ENCODE data around the gene DISP2.
A peak's percentile ranks its signal among the peaks of the same experiment; 100 is the strongest.

The DISP2 gene

DNA sequence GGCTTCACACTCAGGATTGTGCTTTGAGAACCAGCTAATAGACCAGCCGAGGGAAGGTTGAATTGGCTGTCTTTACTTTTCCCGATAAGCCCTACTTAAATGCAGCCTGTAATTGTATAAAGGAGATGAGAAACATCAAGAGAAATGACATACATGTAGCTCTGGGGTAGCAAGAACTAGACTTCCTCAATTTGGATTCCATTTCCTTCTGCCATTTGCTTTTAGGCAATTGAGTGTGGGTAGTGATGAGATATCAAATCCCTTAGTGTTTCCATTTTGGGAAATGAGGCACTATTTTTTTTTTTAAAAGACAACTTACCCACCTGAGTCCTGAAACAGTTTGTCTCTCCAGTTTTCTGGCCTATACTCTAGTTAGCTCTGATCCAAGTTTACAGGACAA lies 32.3 kb upstream of the DISP2 start:
- no peak for DNase-seq (ENCODE audit: low spot score)

DNA sequence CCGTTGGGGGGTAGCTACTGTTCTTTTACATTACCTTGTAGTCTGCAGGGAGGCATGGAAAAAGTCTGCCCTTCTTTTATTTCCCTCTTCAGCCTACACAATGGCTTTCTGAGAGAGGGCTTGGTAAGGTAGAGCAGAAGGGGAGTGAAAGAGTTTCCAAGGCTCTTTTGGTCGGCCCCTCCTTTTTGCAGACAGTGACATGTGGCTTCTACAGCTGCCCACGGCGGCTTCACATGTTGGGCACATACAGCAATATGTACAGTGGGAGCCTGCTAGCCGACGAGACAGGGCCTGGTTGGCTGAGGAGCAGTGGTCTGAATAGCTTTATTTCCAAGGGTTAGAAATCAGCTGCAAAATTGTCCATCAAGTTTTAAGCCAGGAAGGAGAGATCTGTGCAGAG lies 30.6 kb upstream of the DISP2 start:
- DNase-seq (ENCODE audit: low spot score): no peak

DNA sequence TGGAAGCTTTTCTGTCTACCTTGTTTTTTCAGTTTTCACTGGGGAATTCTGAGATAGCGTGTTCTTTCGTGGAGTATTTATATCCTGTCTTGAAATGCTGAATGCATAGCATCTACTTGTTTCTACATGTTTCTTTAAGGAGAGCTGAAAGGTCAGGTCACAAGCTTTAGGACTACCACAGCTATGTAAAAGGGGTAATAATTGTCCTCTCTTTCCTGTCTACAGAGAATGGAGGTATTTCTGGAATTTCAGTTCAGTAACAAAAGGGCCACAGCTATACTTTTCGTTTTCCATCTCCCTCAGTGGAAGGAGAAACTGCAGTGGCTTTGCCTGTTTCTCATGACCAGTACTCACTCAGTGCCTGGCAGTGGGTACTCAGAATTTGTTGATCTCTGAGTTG lies 29.8 kb upstream of the DISP2 start:
- no peak for DNase-seq (ENCODE audit: low spot score)

DNA sequence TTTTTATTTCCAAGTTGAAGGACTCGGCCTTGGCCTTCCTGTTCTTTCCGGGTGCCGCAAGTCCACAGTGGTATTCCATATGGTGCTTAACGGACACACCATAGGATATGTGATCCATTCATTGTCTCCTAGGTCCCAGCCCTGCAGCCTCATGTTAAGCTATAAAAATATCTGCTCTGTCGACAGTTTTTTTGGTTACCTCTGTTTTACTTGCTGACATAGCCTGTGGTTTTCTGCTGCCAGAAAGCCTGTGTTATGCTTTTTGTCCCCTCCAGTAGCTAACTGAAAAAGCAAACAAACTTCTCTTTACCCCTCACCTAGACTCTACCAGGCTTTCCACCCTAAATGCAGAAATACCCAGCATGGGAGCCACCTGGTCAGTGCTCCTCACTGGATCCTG lies 29.3 kb upstream of the DISP2 start:
- no peak for DNase-seq (ENCODE audit: low spot score)

DNA sequence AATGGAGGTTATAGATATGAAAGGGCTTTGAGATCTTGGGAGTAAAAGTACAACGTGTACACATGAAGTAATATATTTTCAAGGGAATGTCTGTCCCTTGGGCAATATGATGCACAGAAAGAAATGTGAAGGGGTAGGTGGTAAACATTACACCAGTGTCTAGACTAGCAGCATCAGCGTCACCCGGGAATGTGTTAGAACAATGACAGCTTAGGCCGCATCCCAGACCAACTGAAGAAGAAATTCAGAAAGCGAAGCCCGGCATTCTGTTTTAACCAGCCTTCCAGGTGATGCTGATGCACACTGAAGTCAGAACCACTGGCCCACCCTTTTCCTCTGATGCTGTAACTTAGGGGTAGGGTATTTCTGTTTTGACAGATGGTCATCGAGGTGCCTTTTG lies 28.2 kb upstream of the DISP2 start:
- no peak for DNase-seq (ENCODE audit: low spot score)

DNA sequence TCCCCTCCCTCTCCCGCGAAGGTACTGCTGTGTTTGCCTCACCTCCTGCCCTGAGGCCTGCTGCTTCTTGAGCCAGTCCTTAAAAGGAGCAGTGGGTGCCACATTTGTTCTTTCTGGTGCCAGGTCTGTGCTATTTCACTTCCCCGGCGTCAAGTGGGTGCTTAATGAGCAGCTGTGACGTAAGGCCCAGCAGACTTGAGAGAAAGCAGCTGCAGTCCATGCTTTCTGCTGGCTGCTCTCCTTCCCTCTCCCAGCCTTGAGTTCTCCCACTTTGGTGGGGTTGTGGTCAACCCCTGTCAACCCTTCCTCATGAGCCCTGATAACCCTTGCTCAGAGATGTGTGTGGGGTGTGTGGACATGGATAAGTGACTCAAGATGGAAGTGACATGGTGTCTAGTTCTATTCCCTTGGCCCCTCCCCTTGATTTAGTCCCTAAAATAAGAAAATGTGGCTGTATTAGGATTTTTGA lies 27.6 kb upstream of the DISP2 start:
- DNase-seq (ENCODE audit: low spot score): no peak

DNA sequence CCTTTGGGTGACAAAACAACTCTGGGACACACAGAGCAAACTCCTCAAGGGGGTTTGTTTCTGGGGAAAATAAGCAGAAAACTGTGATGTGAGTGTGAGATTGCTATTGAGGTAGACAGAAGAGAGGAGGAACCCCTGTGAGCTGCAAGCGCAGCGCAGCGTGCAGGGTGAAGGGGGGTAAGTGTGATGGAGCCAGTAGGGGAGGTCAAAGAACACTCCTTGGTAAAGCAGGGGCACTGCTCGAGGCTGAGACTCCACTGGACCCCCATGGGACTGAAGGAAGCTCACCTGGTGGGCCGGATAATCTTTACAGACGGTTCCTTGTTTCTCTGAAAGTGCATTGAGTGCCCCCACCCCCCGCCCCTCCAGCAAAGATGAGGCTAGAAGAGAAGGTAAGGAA lies 27.0 kb upstream of the DISP2 start:
- no peak for DNase-seq (ENCODE audit: low spot score)

DNA sequence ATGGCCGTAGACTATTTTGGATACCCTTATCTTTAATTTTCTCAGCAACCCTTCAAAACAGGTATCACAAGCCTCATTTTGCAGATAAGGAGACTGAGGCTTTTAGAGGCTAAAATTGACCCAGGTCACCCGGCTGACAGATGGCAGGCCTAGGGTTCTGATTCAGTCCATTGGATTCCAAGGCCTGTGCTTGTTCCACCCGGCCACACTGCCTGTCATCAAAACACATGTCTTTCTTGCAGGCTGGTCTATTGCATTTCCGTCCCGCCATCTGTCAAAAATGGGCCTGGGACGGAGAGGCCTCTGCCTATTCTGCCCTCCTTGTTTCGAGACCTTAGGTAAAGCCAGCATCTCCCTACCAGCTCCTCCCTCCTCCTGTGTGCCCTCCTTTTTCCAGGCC lies 26.4 kb upstream of the DISP2 start:
- DNase-seq (ENCODE audit: low spot score): no peak

DNA sequence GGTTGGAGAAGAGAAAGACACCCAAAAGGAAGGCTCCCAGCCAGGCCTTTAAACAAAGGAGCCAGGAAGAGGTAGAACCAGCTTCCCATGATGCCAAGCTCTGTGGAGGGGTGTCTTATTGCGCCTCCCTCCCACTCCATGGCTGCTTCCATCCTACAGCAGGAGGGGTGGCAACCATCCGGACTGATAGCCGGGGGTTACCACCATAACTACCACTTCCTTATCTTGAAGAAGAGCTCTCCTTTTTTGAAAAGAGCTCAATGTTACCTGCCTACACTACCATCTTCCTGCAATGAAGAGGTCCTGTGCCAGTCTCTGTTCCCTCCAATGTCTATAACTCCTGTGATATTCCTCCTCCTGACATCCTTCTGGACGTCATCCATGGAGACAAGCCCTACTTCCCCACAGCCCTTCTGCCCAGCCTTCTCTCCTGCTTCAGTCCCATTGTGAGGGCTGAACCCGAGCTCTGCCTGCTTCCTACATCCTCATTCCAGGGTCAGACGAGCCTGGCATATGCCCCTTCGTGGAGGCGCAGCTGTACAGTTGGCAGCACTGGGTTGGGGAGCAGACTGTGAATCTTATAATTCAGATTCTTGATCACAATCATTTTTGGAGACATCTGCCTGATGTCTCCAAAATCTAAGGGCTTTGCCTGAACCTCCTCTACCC lies 25.8 kb upstream of the DISP2 start:
- no peak for DNase-seq (ENCODE audit: low spot score)

DNA sequence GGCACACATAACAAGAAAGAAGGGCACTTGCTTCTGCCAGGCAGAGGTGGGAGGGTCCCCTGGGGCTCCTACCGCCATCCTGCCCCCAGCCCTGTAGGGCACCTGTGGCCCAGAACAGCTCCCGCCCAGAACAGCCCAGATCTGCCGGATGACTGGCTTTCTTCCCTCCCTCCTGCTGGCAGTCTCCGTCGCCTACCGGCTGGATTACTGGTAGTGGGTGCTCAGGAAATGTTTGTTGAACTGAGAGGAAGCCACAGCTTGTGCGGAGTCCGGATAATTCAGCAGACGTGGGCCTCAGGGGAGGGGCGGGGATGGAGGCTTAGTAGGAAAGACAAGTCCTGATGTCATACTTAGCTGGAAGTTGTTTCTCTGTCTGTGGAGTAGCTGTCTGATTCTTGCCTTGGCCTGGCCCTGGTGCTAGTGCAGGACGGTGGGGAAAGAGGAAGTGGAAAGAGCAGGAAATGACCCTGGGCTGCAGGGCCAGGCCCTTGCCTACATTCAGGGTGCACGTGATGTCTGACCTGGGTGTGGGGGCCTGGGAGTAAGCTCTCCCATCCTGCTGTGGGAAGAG lies 24.0 kb upstream of the DISP2 start:
- peak; percentile 41 for DNase-seq (ENCODE audit: low spot score)

DNA sequence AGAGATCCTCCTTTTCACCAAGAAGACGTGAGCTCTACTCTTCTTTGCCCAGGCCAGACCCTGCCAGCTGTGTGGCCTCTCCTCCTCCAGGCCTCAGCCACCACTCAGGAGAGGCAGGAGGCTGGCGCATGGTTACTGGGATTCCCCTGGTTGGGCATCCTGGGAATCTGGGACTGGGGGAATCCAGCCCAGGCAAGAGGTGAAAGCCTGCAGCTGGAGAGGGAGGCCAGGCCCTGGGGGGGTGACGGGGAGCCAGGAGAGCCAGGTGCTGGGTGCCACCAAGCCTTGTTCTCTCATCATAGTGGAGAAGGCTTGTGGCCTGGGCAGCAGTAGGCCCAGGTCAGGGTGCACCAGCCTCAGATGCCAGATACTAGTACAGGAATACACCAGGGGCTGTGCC lies 23.5 kb upstream of the DISP2 start:
- no peak for DNase-seq (ENCODE audit: low spot score)

DNA sequence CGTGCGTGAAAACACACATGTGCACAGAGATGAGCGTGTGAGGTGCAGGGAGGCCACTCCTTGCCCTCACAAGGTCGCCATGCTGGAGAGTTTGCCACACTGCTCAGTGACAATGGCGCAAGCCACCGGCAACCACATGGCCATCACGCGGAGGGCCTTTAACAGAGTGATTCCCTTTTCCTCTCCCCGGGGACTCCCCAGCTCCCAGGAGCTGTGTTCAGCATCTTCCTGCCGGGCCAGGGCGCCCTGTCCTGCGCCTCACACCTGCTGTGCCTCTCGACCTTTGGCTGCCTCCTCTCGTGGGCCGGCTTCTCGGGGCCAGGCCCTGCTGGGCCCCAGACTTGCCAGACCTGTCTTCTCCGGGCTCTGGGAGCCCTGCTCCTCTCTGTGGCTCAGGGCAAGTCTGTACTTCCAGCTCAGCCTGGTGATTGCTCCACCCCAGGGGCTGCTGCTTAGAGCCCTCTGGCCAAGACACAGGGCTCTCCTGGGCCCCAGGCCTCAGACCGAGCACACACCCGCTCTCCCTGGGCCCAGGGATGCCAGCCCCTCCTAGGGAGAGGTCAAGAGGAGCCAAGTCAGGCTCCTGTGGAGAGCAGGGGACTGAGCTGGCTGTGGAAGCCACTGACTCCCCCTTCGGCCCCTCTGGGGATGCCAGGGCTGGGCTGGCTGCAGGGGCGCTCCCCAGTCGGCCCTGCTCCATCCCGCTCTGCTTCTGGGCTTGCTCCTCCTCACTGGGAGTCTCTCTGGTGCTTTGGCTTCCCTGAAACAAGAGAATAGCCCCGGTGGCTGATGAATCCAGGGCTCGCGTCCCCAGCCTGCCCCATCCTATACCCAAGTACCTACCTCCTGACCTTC lies 22.9 kb upstream of the DISP2 start:
- DNase-seq (ENCODE audit: low spot score): no peak

DNA sequence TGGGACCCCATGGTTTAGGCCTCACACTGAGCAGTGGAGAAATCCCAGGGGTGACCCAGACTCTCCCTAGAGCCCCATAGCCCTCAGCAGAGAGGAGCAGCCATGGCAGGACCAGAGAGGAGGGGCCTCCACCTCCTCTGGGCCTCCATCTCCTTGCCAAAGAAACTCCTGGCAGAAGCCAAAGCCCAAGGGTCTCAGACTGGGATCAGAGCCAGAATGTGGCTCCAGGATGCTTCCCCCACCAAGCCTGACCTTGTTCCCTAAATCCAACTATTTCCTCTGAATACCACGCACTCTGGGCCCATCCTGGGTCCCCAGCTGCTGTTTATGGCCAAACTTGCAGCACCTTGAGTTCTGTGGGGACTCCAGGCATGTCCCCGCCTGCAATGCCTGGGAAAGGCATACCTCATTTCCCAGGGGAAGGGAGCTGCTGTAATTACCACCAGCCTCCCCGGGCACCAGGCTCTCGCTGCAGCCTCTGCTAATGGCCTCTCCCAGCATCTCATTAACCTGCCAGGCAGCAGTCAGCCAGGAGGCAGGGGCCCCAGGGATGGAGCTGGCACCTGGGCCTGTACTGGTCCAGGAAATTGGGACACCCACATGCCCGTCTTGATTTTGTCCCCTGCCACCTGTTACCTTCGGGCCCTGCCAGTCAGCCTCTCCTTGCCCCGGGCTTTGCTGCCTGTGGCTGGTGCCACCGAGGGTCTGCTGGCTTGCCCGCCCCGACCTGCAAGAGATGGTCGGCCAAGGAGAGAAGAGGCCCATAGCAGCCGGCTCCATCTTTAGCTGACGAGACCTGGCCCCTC lies 21.9 kb upstream of the DISP2 start:
- no peak for DNase-seq (ENCODE audit: low spot score)

DNA sequence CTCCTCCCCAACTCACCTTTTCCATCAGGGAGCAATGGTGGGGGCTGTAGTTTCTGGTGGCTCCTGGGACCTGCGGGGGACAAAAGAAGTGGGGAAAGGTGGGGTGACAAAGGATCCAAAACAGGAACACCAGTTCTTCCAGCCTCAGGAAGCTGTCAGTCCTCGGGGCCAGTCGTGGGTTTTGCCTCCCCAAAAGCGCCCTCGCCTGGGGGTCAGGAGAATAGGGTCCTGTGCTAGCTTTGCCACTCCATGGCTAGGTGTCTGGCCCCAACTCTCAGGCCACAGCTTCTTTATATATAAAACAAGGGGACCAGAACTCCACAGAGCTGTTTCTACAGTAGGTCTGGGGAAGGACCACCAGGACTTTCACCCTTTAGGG lies 21.3 kb upstream of the DISP2 start:
- DNase-seq (ENCODE audit: low spot score): peak; percentile 50

DNA sequence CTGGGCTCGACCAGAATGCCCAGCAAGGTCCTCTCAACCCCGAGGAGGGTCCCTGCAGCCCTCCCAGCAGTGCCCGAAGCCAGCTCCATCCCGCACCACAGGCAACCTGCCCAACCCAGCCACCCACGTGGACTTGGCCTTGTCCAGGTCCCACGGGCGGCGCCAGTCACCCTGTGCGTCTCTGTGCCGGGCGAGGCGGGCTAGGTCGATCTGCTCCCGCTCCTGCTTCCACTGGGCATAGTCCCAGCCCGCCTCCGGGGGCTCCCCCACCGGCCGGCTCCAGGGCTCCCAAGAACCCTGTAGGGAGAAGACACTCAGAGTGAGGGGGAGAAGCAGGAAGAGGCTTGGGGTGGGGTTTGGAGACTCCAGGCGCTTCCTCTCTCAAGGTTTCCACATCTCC lies 20.4 kb upstream of the DISP2 start:
- DNase-seq (ENCODE audit: low spot score): no peak

DNA sequence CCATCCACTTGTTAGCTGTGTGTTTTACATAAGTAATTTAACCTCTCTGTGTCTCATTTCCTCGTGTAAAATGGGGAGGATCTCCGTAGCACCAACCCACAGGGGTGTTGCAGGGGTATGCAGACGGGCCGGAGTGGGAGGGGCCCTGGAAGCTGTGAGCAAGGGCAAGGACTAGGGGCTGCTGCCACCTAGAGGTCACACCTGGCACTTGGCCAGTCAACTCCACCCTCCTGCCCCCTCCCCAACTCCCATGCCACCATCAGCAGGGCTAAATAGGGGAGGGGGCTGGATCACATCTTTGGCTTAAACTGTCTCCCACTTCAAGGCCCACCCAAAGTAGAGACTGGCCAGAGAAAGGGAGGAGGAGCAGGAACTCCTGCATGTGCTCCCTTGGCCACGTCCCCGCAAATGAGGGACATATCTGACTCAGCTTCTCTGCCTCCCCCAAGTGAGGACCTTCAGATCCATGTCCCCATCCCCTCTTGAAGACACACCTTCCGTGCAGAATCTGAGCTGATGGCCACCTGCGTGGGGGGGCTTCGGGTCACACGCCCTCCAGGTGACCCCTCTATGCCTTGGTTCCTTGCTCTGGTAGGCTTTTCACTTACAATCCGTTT lies 19.9 kb upstream of the DISP2 start:
- DNase-seq (ENCODE audit: low spot score): peak; percentile 90

DNA sequence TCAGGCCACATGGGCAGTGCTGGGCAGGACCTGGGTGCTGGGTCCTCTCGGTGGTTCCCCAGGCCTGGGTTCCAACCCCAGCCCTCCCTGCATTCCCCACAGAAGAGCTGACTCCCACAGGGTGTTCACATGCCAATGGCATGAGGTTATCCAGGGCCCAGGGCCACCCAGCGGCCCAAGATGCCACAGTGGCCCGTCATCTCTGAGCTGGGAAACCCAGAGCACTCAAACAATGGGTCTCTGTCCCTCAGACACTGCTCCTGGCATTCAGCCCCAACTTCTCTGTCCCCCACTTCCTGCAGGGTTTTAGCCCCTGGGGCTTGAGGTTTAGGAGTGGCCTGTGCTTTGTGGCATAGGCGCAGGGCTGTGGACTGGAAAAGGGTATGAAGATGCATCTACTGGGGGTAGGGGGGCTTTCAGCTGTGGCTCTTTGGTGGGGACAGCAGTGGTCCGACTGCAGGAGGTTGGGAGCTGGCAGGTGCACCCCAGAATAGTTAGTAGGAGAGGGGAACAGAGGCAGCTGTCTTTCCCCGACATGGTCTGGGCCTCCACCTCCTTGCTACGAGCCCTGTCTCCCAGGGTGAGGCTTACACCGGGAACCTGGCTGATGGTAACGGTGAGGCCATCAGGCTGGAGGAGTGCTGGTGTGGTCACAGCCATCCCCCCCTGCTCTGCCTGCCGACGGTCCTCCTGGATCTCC lies 18.9 kb upstream of the DISP2 start:
- DNase-seq (ENCODE audit: low spot score): no peak

DNA sequence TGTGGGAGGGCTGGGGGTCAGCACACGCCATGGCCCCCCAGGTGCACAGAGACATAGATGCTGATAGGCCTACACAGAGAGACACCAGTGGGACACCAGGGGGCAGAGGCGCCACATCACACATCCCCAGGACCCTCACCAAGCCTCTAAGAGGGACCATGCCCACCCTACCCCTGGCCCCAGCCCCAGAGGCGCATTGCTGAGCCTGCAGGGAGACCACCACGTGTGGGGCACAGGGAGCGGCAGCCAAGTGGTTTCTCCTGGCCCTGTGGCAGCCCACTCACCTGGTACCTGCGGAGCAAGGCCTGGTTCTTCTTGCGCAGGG lies 18.4 kb upstream of the DISP2 start:
- no peak for DNase-seq (ENCODE audit: low spot score)

DNA sequence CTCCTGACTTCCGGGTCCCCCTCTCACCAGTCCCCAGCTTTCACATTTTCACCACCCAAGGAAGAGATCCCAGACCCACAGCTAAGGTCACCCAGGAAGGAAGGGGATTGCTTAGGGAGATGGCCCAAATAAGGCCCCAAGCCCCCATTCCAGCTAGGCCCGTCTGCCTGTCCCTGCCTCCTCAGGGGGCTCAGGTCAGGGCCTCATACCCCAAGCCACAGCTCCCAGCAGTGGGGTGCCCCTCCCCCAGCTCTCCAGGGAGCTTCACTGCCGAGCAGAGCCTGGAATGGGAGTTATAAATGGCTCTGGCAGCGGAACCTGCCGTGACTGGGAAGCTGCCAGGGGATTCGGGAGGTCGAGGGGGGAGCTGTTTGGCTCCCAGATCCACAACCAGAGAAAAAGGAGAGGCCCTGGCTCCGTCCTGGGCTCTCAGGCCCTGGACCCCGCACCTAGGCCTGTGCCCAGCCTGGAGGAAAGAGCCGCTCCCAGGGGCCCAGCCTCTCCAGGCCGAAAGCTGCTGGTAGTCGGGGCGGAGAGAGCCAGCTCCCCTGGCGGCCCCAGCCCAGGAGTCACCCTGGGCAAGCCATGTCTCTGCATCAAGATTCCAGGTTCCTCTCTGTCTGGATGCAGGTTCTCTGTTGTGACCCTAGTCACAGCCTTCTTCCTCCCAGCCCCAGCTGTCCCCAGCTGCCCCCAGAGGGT lies 17.8 kb upstream of the DISP2 start:
- no peak for DNase-seq (ENCODE audit: low spot score)

DNA sequence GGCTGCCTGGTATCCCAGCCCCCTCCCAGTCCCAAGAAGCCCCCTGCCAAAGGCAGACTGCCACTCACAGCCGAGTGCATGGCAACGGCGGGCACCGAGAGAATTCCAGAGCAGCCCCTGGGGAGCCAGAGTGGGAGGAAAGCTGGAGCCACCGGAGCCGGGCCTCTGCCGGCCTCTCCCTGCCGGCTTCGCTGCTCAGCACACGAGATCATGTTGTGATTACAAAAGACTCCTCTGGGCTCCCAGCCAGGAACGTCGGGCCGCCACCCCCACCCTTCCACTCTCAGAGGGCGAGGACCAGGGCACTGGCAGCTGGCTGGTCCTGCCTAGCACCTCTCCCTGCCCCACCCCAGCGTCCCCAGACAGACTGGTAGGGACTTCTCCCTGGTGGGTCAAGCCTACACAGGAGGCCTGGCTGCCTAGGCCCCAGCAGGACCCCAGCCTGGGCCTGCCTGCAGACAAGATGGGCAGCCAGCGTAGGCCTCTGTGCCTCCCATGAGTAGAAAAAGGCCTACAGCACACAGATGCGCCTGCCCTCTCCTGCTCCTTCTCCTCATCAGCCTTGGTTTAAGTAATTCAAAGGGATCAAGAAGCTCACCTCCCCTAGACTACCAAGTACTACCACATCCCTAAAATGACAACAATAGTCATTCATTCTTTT lies 17.1 kb upstream of the DISP2 start, which contains the start of gene CCDC9B:
TSS of gene CCDC9B (minus strand) at position 200 of the 661 bp plus-strand sequence. CDS start at position 80, 120 bp downstream.
- DNase-seq (ENCODE audit: low spot score): no peak
